Activated CD8-positive, alpha-beta T cell treated with anti-CD3 and anti-CD28 coated beads for 36 hours (primary cell): ENCODE measurements around the gene ZC3H8. TPM values are rescaled to one million over a fixed set of nuclear protein-coding genes. Genes with fewer than 3 reads are reported as not detected.

ENCODE experiments used
- ATAC-seq: fragments of 200-7000 bp; cut with Tn5 transposase; one replicate; pipeline ENCODE4 v1.10.0; 2021; ENCODE audit warnings: mild to moderate bottlenecking, moderate library complexity
- CTCF ChIA-PET: fragments of 350-600 bp; sonication (Branson Sonifier 250); formaldehyde crosslinking; loops from one replicate; lab custom pipeline; 2021; ENCODE audit warnings: antibody characterized with exemption; lab: Charles Lee
- POLR2A ChIA-PET: fragments of 350-600 bp; sonication (Branson Sonifier 250); formaldehyde crosslinking; loops from one replicate; lab custom pipeline; 2021; ENCODE audit warnings: antibody characterized with exemption; lab: Charles Lee
- DNase-seq: peaks from one replicate; pipeline ENCODE4 v3.0.0-alpha.2; 2020
- H3K27ac Mint-ChIP-seq: one replicate; pipeline ENCODE4 v1.8.0; 2021; ENCODE audit warnings: mild to moderate bottlenecking, mixed read lengths
- H3K27me3 Mint-ChIP-seq: one replicate; pipeline ENCODE4 v1.8.0; 2021; ENCODE audit warnings: mixed read lengths
- H3K36me3 Mint-ChIP-seq: one replicate; pipeline ENCODE4 v1.8.0; 2021; ENCODE audit warnings: low read depth, mixed read lengths
- H3K4me1 Mint-ChIP-seq: one replicate; pipeline ENCODE4 v1.8.0; 2021; ENCODE audit warnings: low read depth, mixed read lengths
- H3K4me3 Mint-ChIP-seq: one replicate; pipeline ENCODE4 v1.8.0; 2021; ENCODE audit warnings: mild to moderate bottlenecking, moderate library complexity, mixed read lengths
- H3K9me3 Mint-ChIP-seq: one replicate; pipeline ENCODE4 v1.8.0; 2021; ENCODE audit warnings: mixed read lengths
- CTCF ChIP-seq: fragments of 200-600 bp; IDR thresholded peaks from one replicate; pipeline ENCODE4 v1.8.0; 2022; ENCODE audit warnings: antibody characterized with exemption, mild to moderate bottlenecking
- intact Hi-C: fragments of 100-400 bp; cut with micrococcal nuclease; formaldehyde crosslinking; loops from one replicate; pipeline ENCODE4 v1.10.0; 2022
- total RNA-seq, 2 experiments: library from RNA; stranded (reverse); gene quantifications; one replicate each; pipeline ENCODE4 v1.2.3, GENCODE V29; 2021

Gene ZC3H8
- total RNA-seq, 2 experiments from 2014 or later = 16.7 to 22.1 TPM

GRCh38 chr2:112201696-112202430 lies 53.0 kb downstream of the ZC3H8 start:
- intact Hi-C loops = no loop called here
- ATAC-seq = no peak
- Mint-ChIP-seq H3K4me3 (no peak overlapping the region), H3K27me3 (no peaks in the 10 kb centered on the region), H3K36me3 (peaks cover 11% of the 10 kb centered on the region), H3K27ac (no peak overlapping the region), H3K9me3 (peaks cover 15% of the 10 kb centered on the region), H3K4me1 (peaks cover 4% of the 10 kb centered on the region)
- no peak for DNase-seq
- no peak for TF ChIP-seq CTCF
- ChIA-PET CTCF (interaction anchor here (1.8 to 1.9 kb wide), 2 partner anchors 13 to 80 kb away, joined by 7 read pairs; no protein-coding TSS in a partner anchor), POLR2A (no interaction called here)

GRCh38 chr2:112199188-112199587 lies 55.7 kb downstream of the ZC3H8 start:
- peaks cover 6% of the 10 kb centered on the region for H3K36me3 Mint-ChIP-seq
- H3K4me3 Mint-ChIP-seq = no peak overlapping the region
- DNase-seq (no peak), ATAC-seq (no peak)
- H3K4me1 Mint-ChIP-seq = peaks cover 15% of the 10 kb centered on the region
- H3K27ac Mint-ChIP-seq = no peak overlapping the region
- H3K27me3 Mint-ChIP-seq = no peaks in the 10 kb centered on the region
- ChIA-PET POLR2A (interaction anchor here (2.1 kb wide), 1 partner anchor 10 kb away, joined by 7 read pairs; no protein-coding TSS in a partner anchor), CTCF (no interaction called here)
- intact Hi-C loops = no loop called here
- peaks cover 10% of the 10 kb centered on the region for H3K9me3 Mint-ChIP-seq
- TF ChIP-seq CTCF = no peak

- ChIA-PET CTCF (no interaction called here), POLR2A (no interaction called here)
- DNase-seq = no peak
- ATAC-seq = no peak
- no peaks in the 10 kb centered on the region for H3K27me3 Mint-ChIP-seq
- H3K9me3 Mint-ChIP-seq = peaks cover 8% of the 10 kb centered on the region
- H3K36me3 Mint-ChIP-seq = peaks cover 5% of the 10 kb centered on the region
- no peak for TF ChIP-seq CTCF
- H3K4me1 Mint-ChIP-seq = peaks cover 16% of the 10 kb centered on the region
- H3K27ac Mint-ChIP-seq = no peak overlapping the region
- no peak overlapping the region for H3K4me3 Mint-ChIP-seq
- intact Hi-C loops = no loop called here
Observed at GRCh38 chr2:112198780-112199179, 56.1 kb downstream of the ZC3H8 start.

- no peak for ATAC-seq
- no peak overlapping the region for H3K27ac Mint-ChIP-seq
- CTCF ChIA-PET = interaction anchor here (0.9 kb wide), 1 partner anchor 76 kb away, joined by 3 read pairs; no protein-coding TSS in a partner anchor
- H3K9me3 Mint-ChIP-seq = peaks cover 3% of the 10 kb centered on the region
- no peak for TF ChIP-seq CTCF
- peaks cover 17% of the 10 kb centered on the region for H3K4me1 Mint-ChIP-seq
- H3K27me3 Mint-ChIP-seq = no peaks in the 10 kb centered on the region
- POLR2A ChIA-PET = interaction anchor here (0.6 to 1.9 kb wide), 2 partner anchors 14 to 26 kb away, joined by 3 to 4 read pairs; no protein-coding TSS in a partner anchor
- intact Hi-C loops = no loop called here
- no peak for DNase-seq
- peaks cover 1% of the 10 kb centered on the region for H3K36me3 Mint-ChIP-seq
- no peak overlapping the region for H3K4me3 Mint-ChIP-seq
Observed at GRCh38 chr2:112197868-112198267, 57.0 kb downstream of the ZC3H8 start.

GRCh38 chr2:112195950-112196349 lies 58.9 kb downstream of the ZC3H8 start:
- Mint-ChIP-seq H3K27ac (no peak overlapping the region), H3K4me1 (peaks cover 25% of the 10 kb centered on the region)
- ATAC-seq = no peak

More at GRCh38 chr2:112195950-112196349, 58.9 kb downstream of the ZC3H8 start:
- ChIA-PET CTCF (no interaction called here), POLR2A (interaction anchor here (1.0 kb wide), 1 partner anchor 483 kb away, joined by 3 read pairs; no protein-coding TSS in a partner anchor)
- H3K9me3 Mint-ChIP-seq = peaks cover 1% of the 10 kb centered on the region
- H3K27me3 Mint-ChIP-seq = no peaks in the 10 kb centered on the region
- intact Hi-C loops = no loop called here
- DNase-seq = no peak
- H3K36me3 Mint-ChIP-seq = peaks cover 1% of the 10 kb centered on the region
- no peak for TF ChIP-seq CTCF
- H3K4me3 Mint-ChIP-seq = no peak overlapping the region
